HG03565 (cell line): ENCODE measurements around the gene PLEKHJ1.
A peak's percentile ranks its signal among the peaks of the same experiment; 100 is the strongest.

Experiments used
- ATAC-seq: cut with Tn5 transposase; IDR thresholded peaks from one replicate; pipeline ENCODE4 v1.9.1; 2021; ENCODE audit warnings: mild to moderate bottlenecking, moderate library complexity; ENCODE audit not compliant: unreplicated experiment

The PLEKHJ1 gene

DNA sequence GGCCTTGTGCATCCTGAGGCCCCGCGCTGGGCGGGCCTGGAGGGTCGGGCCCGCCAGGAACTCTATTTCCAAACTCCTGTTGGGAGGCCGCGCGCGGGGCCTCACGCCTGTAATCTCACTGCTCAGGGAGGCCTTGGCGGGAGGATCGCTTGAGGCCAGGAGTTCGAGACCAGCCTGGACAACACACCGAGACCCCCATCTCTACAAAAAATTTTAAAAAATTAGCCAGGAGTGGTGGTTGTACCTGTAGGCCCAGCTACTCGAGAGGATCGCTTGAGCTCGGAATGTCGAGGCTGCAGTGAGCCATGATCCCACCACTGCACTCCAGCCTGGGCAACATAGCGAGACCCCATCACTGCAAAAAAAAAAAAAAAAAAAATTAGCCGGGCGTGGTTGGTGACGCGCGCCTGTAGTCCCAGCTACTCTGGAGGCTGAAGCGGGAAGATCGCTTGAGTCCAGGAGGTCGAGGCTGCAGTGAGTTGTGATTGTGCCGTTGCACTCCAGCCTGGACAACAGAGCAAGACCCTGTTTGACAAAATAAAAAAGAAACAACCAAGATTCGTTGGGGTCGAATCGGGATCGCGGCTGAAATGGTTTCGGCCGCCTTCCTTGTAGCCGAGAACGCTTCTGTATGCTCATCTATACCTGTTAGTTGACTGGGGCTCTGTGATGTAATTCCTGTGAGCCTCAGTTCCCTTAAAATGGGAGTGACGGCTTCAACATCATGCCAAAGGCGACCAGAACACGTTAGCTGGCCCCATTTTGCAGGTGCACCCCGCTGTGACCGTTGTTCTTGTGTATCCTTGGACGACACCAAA lies 1.1 kb upstream of the PLEKHJ1 start:
- ATAC-seq = no peak

DNA sequence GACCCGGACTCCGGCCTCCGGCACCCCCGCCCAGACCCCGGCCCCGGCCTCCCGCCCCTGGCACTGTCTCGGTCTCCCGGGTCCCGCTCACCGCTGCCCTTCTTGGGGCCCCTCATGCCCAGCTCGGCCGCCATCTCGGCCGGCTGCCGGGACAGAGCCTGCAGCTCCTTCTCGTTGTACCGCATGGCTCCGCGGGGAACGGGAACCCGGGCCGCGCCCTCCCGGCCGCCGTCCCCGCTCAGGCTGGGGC lies 140 bp downstream of the PLEKHJ1 start:
- ATAC-seq = no peak

DNA sequence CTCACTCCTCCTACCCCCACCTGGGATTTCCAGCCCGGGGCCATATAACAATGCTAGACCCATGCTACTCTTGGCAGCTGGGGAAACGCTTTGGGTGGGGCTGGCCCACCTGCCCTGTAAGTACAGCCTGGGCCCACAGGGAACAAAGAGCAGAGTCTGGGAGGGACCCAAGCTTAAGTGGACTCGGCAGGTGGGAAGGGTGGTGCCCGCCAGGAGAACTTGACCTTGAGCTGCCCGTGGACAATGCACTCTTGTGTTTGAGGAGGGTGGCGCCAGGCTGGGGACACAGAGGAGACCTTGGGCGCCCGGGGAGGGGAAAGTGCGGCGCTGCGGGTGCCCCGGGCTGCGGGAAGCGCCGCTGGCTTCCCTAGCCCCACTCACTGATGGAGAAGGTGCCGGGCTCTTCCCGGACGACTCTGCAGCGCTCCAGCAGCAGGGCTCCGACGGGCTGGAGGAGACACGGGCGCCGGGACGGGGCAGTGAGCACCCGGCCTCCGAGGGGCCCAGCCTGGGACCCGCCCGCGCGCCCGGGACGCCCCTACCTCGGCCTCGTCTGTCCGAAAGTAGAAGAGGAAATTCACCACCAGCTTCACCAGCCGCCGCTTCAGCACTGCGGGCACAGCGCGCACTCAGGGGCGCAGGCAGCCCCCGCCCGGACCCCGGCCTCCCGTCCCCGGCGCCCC lies 607 bp downstream of the PLEKHJ1 start:
- ATAC-seq = peak; percentile 2

DNA sequence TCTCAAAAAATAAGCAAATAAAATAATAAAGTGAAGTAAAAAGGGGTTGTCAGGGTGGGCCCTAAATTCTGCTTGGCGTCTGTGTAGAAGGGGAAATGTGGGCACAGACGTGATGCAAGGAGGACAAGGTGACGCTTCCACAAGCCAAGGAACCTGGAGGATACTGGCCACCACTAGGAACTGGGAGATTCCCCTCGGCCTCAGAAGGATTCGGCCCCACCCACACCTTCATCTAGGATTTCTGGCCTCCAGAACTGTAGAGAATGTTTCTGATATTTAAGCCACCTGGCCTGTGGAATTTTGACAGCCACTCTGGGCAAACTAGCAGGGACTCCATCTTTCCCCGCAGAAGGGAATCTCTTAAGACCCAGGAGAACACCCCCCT lies 1.1 kb downstream of the PLEKHJ1 start:
- no peak for ATAC-seq

DNA sequence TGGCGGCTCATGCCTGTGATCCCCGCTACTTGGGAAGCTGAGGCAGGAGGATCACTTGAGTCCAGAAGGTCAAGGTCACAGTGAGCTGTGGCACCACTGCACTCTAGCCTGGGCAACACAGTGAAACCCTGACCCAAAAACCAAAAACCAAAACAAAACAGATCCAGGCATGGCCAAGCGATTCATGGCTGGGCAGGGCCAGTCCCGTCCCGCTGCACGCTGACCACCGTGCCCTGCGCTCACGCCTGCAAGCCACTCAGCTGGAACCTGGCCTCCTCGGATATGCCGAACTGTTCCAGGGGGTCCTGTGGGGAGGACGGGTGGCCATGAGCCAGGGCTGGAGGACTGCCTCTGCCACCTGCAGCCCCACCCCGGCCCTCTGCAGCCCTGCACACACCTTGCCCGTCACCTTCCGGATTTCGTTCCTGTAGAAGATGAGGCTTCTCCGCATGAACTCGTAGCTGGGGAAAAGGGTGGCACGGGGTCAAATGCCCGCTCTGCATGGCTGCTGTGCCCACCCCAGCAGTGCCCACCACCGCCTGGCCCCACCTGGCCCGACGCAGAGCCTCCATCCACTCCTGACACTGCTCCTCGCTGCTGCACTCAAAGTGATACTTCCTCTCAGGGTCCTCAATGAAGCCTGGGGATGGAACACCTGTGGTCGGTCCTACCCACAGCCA lies 2.4 kb downstream of the PLEKHJ1 start:
- no peak for ATAC-seq

DNA sequence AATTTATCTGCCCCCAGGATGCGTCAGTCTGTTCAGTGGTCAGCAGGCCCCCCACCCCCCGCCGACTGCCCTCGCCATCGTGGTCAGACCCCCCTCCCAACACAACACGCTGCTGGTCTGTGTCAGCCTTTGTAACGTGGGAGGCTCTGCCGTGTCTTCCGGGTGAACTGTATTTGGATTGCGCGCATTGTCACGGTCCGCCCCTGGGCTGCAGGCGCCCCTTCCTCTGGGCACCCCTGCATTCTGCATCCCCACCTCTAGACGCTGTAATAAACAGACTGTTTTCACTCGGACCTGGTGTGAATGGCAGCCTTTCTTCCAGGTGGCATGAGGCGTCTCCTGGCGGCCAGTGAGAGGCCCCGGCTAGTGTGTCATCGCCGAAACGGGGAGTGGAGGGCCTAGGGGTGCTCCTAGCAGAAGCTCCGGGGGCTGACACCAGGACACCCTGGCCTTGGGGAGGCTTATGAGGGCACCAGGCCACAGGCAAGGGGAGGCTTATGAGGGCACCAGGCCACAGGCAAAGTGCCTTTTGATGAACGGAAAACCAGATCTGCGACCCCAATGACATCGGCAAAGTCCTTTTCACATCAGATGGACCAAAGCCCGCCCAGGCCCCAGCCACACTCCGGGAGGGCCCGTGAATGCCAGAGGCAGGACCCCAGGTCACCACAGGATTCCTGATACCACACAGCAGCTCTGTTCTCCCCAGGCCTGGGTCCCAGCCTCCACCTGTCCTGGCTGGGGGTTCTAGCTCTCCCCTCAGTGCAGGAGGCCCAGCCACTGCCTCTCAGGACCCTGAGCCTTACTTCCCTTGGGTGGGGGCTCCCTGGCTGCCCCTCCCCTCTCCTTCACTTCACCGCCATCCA lies 3.6 kb downstream of the PLEKHJ1 start:
- ATAC-seq = no peak

DNA sequence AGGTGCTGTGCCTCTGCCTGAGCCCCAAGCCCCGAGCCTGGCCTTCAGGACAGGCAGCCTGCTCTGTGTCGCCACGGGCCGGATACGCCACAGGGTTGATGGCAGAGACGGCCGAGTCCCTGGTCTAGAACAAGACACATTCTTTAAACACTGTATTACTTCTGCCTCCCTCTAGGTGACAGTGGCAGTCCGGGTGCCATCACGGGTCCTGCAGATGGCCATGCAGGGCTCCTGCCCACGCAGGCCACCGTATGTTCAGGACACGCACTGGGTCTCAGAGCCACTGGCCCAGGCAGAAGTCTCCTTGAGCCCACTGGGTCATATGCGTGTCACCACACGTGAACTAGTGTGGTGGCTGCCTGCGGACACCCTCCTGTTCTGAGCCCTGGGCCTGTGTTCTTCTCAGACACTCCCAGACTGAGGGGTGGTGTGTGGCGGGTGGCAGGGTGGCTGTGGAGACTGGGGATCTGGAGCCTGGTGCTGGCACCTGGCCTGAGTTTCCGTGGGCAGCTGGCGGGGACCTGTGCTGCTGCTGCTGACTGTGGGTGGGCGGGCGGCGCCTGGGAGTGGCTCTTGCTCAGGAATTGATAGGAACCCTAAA lies 4.4 kb downstream of the PLEKHJ1 start:
- ATAC-seq = no peak

DNA sequence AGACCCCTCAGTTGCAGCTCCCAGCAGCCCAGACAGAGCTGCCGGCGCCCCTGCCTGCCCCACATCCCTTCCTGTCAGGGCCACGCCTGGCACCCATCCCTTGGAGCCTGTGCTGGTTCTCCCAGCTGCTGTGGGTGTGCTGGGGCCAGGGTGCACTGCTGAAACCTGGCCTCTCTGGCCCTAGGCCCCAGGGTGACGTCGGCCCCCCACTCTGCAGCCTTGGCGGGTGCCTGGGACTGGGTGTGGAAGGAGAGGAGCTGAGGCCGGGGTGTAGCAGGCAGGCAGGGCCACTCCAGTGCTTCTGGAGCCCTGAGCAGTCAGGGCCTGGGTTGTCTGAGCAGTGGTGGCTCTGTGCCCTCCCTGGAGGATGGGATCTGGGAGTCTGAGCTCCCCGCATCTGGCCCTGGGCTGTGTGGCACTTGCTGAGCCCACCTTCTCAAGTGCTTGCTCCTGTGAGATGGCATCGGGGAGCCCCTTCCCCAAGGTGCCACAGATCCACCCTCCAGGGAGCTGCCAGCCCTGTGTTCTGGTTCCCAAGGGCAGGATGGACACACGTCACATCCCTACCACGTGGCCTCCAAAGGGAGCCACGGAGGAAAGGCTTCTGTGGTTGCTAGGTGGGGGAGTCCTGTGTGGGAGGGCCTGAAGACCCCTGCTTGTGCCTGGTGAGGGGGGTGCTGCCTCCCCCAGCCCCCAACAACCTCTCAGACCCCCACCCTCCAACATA lies 5.2 kb downstream of the PLEKHJ1 start:
- no peak for ATAC-seq

DNA sequence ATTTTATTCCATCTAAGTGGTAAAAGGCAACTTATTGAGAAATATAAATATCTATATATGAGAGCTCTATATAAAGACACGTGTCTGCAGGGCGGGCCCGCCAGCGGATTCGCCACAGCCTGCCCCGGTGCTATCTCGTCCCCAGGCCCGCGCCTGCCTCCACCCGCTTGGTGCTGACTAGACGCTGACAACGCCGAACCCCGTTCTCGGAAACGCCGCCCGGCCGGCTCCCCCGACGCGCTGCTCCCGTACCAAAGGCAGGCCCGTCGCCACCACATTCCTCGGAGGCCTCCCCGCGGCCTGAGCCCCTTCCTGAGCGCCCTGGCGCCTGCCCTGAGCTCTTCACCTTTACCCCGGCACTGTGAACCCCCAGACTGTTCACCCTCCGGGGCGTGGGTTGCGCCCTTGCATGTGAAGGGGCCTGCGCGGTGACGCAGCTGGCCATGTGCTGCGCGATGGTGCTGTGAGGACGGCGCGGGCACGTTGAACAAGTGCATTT lies 6.0 kb downstream of the PLEKHJ1 start:
- no peak for ATAC-seq

DNA sequence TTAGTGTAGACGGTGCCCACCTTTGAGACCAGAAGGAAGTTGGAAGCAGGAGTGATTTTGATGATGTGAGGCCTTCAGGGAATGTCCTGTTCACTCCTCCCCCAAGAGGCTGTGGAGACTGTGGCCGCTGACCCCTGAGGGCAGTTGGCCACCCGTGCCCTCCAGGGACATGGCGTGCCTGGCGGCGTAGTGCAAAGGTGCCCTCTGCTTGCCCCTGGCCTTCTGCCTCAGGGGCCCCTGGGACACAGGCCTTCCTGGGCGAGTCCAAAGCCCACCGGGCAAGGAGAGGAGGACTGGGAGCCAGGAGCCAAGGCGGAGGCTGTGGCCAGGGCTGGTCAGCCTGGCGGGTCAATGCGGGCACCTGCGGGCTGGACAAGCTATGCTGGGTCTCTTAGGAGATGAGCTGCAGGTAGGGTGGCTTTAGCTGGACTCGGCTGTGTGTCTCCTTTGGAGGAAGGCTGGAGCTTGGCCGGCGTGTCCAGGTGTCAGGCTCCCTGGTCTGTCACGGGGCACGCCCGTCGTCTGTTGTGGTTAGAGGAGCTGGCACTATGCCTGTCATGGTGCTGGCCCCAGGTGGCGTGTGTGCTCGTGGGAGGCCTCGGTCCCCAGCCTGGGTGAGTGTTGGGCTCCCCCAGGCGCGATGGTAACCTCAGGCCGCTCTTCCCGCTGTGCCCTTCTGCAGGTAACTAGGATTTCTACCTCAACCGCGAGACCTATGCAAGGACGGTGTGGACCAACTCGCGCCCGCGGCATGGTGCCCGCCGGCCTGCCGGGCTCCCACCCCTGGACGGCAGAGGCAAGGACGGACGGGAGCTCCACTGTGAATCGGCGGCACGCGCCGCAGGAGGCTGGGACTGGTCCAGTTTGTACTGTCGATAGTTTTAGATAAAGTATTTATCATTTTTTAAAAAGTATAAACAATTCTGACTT lies 6.8 kb downstream of the PLEKHJ1 start:
- no peak for ATAC-seq

DNA sequence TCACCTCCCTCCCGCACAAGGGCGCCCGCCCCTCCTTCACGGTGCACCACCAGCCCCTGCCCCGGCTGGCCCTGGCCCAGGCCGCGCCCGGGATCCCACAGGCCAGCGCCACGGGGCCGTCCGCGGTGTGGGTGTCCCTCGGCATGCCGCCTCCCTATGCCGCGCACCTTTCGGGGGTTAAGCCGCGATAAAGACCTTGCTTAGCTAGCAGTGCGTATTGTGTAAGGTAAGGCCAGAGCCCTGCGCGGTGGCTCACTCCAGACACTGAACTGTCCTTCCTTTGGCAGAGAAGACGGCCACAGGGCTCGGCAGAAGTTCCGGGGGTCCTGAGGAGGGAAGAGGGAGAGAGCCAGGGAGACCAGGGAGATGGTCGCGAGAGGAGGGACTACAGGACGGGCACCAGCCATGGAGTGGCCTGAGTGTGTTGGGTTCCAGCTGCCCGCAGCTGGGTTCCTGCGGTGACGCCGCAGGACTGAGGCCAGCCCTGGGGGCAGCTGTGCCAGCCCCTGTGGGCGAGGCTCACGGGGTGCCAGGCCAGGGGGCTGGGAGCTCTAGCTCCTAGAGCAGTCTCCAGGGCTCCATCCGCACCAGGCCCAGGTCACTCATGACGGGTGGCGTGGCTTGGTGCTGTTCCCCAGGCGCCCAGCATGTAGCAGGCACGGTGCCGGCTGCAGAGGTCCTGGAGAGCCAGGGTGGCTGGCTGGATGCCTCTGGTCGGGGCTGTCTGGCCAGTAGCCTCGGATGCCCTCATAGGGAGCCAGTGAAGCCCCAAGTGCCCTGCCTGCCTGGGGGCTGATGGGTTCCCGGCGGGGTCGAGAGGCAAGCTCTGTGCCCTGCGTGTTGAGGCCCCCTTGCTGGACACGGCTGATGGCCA lies 7.7 kb downstream of the PLEKHJ1 start:
- no peak for ATAC-seq

DNA sequence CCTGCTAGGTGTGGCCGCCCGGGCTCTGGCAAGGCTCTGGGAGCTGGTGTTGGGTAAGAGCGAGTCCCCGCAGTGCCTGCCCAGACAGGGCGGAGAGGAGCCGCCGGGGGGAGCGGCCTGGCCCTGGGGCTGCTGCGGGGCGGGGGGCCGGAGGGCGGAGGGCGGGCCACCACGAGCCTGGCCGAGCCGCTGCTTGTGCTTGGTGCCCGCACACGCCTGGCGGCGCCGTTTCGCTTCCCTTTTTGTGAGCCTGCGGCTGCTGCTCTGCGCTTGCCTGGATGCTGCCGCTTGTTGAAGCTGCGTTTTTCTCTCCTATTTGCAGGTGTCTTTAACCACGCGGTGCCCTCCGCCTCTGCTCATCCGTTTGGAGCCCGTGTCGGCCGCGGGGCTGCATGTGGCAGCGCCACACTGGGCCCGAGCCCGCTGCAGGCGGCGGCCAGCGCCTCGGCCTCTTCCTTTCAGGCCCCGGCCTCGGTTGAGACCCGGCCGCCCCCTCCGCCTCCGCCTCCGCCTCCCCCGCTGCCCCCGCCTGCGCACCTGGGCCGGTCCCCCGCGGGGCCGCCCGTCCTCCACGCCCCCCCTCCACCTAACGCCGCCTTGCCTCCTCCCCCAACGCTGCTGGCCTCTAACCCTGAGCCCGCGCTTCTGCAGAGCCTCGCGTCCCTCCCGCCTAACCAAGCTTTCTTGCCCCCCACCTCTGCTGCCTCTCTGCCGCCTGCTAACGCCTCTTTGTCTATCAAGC lies 8.5 kb downstream of the PLEKHJ1 start:
- ATAC-seq = no peak

DNA sequence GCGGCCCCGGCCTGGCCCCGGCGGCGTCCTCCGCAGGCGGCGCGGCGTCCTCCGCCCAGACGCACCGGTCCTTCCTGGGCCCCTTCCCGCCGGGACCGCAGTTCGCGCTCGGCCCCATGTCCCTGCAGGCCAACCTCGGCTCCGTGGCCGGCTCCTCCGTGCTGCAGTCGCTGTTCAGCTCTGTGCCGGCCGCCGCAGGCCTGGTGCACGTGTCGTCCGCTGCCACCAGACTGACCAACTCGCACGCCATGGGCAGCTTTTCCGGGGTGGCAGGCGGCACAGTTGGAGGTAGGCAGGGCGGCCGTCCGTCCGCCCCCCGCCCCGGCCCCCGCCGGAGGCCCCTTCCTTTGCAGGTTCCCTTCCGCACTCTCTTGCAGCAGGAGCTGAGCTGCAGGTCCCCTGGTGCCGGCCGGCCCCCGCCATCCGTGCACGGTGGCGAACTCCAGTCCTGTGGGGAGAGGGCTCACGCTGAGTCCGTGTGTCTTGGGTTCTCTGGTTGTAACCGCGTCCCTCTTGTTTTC lies 9.2 kb downstream of the PLEKHJ1 start:
- no peak for ATAC-seq

DNA sequence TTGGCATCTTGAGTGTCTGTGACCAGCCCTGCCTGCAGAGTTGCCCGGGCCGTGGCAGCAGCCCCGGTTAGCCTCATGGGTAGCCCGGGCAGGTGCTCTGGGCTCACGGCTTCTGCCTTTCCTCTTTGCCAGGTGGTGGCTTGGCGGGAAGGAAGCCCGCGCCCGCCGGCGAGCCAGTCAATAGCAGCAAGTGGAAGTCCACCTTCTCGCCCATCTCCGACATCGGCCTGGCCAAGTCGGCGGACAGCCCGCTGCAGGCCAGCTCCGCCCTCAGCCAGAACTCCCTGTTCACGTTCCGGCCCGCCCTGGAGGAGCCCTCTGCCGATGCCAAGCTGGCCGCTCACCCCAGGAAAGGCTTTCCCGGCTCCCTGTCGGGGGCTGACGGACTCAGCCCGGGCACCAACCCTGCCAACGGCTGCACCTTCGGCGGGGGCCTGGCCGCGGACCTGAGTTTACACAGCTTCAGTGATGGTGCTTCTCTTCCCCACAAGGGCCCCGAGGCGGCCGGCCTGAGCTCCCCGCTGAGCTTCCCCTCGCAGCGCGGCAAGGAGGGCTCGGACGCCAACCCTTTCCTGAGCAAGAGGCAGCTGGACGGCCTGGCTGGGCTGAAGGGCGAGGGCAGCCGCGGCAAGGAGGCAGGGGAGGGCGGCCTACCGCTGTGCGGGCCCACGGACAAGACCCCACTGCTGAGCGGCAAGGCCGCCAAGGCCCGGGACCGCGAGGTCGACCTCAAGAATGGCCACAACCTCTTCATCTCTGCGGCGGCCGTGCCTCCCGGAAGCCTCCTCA lies 9.9 kb downstream of the PLEKHJ1 start:
- no peak for ATAC-seq

DNA sequence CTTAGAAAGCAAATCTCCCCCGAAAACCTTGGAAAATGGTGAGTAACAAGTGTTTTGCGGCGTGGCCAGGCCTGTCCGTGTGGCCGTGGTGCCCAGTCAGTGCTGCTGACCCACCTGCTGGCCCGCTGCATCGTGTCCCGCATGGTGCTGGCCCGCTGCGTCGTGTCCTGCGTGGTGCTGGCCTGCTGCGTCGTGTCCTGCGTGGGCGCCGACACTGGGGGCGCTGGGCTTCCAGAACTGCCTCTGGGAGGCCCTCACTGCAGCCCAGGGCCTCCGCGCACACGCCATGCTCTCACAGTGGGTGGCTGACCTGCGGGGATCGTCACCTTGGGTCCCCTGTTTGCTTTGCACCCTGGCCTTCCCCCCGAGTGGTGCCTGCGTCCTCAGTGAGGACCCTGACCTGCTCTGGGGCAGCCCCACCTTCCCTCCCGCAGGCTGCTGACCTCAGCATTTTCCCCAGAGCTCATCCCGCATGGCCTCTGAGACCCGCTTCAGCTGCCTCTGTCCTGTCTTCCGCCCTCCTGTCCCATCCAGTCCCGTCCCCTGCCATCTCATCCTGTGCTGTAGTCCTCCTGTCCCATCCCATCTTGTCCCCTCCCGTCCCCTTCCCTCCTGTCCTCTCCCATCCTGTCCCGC lies 10.6 kb downstream of the PLEKHJ1 start:
- ATAC-seq = no peak
